ENCODE results near the gene LCP1.

DNA sequence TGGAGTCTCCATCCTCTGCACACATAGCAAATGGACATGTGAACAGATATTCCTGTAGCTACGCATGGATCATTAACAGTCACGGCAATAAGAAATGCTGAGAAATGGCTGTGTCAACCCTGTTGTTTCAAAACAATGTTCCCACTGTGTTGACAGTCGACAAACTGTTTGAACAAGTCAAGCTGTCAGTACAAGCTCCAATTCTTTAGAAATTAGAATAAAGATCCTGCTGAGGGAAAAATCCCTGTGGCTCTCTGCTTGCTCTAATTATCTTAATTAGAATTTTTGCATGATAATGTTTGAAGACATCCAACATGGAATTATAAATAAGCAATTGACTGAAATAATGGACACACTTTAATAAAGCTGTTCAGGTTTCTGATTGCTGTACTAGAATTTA is 39.2 kb downstream of the LCP1 start:
- TF ChIP-seq, protein P1, sequence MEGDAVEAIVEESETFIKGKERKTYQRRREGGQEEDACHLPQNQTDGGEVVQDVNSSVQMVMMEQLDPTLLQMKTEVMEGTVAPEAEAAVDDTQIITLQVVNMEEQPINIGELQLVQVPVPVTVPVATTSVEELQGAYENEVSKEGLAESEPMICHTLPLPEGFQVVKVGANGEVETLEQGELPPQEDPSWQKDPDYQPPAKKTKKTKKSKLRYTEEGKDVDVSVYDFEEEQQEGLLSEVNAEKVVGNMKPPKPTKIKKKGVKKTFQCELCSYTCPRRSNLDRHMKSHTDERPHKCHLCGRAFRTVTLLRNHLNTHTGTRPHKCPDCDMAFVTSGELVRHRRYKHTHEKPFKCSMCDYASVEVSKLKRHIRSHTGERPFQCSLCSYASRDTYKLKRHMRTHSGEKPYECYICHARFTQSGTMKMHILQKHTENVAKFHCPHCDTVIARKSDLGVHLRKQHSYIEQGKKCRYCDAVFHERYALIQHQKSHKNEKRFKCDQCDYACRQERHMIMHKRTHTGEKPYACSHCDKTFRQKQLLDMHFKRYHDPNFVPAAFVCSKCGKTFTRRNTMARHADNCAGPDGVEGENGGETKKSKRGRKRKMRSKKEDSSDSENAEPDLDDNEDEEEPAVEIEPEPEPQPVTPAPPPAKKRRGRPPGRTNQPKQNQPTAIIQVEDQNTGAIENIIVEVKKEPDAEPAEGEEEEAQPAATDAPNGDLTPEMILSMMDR (IDR thresholded peaks at IDR 0.05; ENCODE audit: insufficient read depth, low read depth, low read length) = no peak
- no peak for TF ChIP-seq EZH2 (IDR thresholded peaks at IDR 0.05; ENCODE audit: insufficient read depth, low read length)
